MCF 10A (cell line): ENCODE measurements around the gene GPC5. TPM values are rescaled to one million over a fixed set of nuclear protein-coding genes. Genes with fewer than 3 reads are reported as not detected.
"Not testable (repeated sequence)": the region's sequence is repeated elsewhere in the genome, so short reads cannot be mapped to it uniquely, and the experiment has no call there.

ENCODE experiments used
- BruUV-seq: library from RNA; stranded (reverse); fragments of 400-500 nt; replicated peaks from 2 replicates; lab custom pipeline; 2021; lab: Mats Ljungman, UMichigan
- CTCF ChIA-PET: fragments of 300-600 bp; sonication (Branson Sonifier 250); formaldehyde crosslinking; extraction: SDS; loops from one replicate; lab custom pipeline; 2021; ENCODE audit warnings: antibody characterized with exemption, inconsistent platforms; lab: Yijun Ruan, JAX
- POLR2A ChIA-PET: fragments of 300-600, 350-650 bp; sonication (Branson Sonifier 250); formaldehyde crosslinking; extraction: SDS; loops from one replicate; lab custom pipeline; 2020; ENCODE audit warnings: antibody characterized with exemption, inconsistent platforms; lab: Yijun Ruan, JAX
- DNase-seq: peaks from one replicate; pipeline ENCODE4 v3.0.0-alpha.2; 2018; ENCODE audit not compliant: unreplicated experiment
- H3K27ac Mint-ChIP-seq: one replicate; pipeline ENCODE4 v1.8.0; 2022; ENCODE audit warnings: mild to moderate bottlenecking, low read depth, mixed read lengths; ENCODE audit not compliant: unreplicated experiment
- H3K27me3 Mint-ChIP-seq: one replicate; pipeline ENCODE4 v1.8.0; 2022; ENCODE audit warnings: mixed read lengths; ENCODE audit not compliant: insufficient read depth, unreplicated experiment
- H3K36me3 Mint-ChIP-seq: one replicate; pipeline ENCODE4 v1.8.0; 2022; ENCODE audit warnings: mild to moderate bottlenecking, moderate library complexity, mixed read lengths; ENCODE audit not compliant: insufficient read depth, unreplicated experiment
- H3K4me1 Mint-ChIP-seq: one replicate; pipeline ENCODE4 v1.8.0; 2022; ENCODE audit warnings: mixed read lengths; ENCODE audit not compliant: insufficient read depth, unreplicated experiment
- H3K4me3 Mint-ChIP-seq: one replicate; pipeline ENCODE4 v1.8.0; 2022; ENCODE audit warnings: mild to moderate bottlenecking, moderate library complexity, mixed read lengths; ENCODE audit not compliant: unreplicated experiment
- H3K9me3 Mint-ChIP-seq: one replicate; pipeline ENCODE4 v1.8.0; 2022; ENCODE audit warnings: mixed read lengths; ENCODE audit not compliant: unreplicated experiment
- CTCF ChIP-seq: fragments of 200-600 bp; IDR thresholded peaks from one replicate; pipeline ENCODE4 v1.8.0; 2022; ENCODE audit warnings: antibody characterized with exemption, mild to moderate bottlenecking; ENCODE audit not compliant: unreplicated experiment
- intact Hi-C: fragments of 100-400 bp; cut with micrococcal nuclease; formaldehyde crosslinking; loops from 2 replicates; pipeline ENCODE4 v1.14.1; 2022
- total RNA-seq: library from RNA; stranded (reverse); gene quantifications from 2 replicates; pipeline ENCODE4 v1.2.3, GENCODE V29; 2022

The GPC5 gene
- total RNA-seq, 1 experiment from 2014 or later = not detected

- Mint-ChIP-seq H3K4me3 (no peak overlapping the region), H3K27ac (no peak overlapping the region), H3K4me1 (no peaks in the 10 kb centered on the region), H3K9me3 (peaks cover 10% of the 10 kb centered on the region), H3K27me3 (no peaks in the 10 kb centered on the region), H3K36me3 (no peaks in the 10 kb centered on the region)
- POLR2A ChIA-PET = interaction anchor here (0.9 to 1.0 kb wide), 2 partner anchors 9 to 14 kb away, joined by 3 read pairs; no protein-coding TSS in a partner anchor
- no peak for TF ChIP-seq CTCF
- intact Hi-C loops = no loop called here
- CTCF ChIA-PET = interaction anchor here (0.6 kb wide), 1 partner anchor 35 kb away, joined by 5 read pairs; no protein-coding TSS in a partner anchor
- no TSS peak for BruUV-seq
- DNase-seq = no peak
These were observed 263.5 kb downstream of the GPC5 start for GRCh38 chr13:91661692-91662490.

- ChIA-PET CTCF (interaction anchor here (1.1 kb wide), 1 partner anchor 315 kb away, joined by 3 read pairs; no protein-coding TSS in a partner anchor), POLR2A (no interaction called here)
- Mint-ChIP-seq H3K9me3 (peaks cover 10% of the 10 kb centered on the region), H3K4me1 (peaks cover 3% of the 10 kb centered on the region), H3K27me3 (no peaks in the 10 kb centered on the region), H3K4me3 (no peak overlapping the region), H3K36me3 (no peaks in the 10 kb centered on the region), H3K27ac (no peak overlapping the region)
- no TSS peak for BruUV-seq
- peak; percentile 46 for DNase-seq
- intact Hi-C loops = no loop called here
- TF ChIP-seq CTCF = no peak
These were observed 265.6 kb downstream of the GPC5 start for GRCh38 chr13:91664039-91664438.

- no peak for TF ChIP-seq CTCF
- POLR2A ChIA-PET = no interaction called here
- Mint-ChIP-seq H3K4me1 (peaks cover 7% of the 10 kb centered on the region), H3K9me3 (no peaks in the 10 kb centered on the region), H3K36me3 (no peaks in the 10 kb centered on the region), H3K27me3 (no peaks in the 10 kb centered on the region), H3K27ac (no peak overlapping the region), H3K4me3 (no peak overlapping the region)
- BruUV-seq = no TSS peak
- intact Hi-C loops = no loop called here
- CTCF ChIA-PET = no interaction called here
- no peak for DNase-seq
These were observed 269.1 kb downstream of the GPC5 start for GRCh38 chr13:91667486-91667885.

GRCh38 chr13:91668866-91669495 lies 270.6 kb downstream of the GPC5 start:
- peaks cover 7% of the 10 kb centered on the region for H3K4me1 Mint-ChIP-seq

GRCh38 chr13:91674347-91674746 lies 275.9 kb downstream of the GPC5 start:
- H3K4me3 Mint-ChIP-seq, POLR2A ChIA-PET, H3K4me1 Mint-ChIP-seq, DNase-seq, BruUV-seq, H3K27ac Mint-ChIP-seq, H3K9me3 Mint-ChIP-seq, intact Hi-C loops, H3K36me3 Mint-ChIP-seq: not testable (repeated sequence)
- CTCF ChIA-PET = interaction anchor here (0.6 kb wide), 2 partner anchors 49 to 237 kb away, joined by 3 read pairs; no protein-coding TSS in a partner anchor
- peaks cover 24% of the 10 kb centered on the region for H3K27me3 Mint-ChIP-seq

More at GRCh38 chr13:91668866-91669495, 270.6 kb downstream of the GPC5 start:
- no TSS peak for BruUV-seq
- ChIA-PET POLR2A (interaction anchor here (1.4 kb wide), 1 partner anchor 9 kb away, joined by 3 read pairs; no protein-coding TSS in a partner anchor), CTCF (no interaction called here)
- no peak overlapping the region for H3K4me3 Mint-ChIP-seq
- intact Hi-C loops = no loop called here
- no peaks in the 10 kb centered on the region for H3K27me3 Mint-ChIP-seq
- no peak overlapping the region for H3K27ac Mint-ChIP-seq
- H3K36me3 Mint-ChIP-seq = no peaks in the 10 kb centered on the region
- TF ChIP-seq CTCF = no peak
- DNase-seq = no peak
- H3K9me3 Mint-ChIP-seq = no peaks in the 10 kb centered on the region
